Mucosa of descending colon (tissue), 3 donors: ENCODE results near the gene SMIM29. TPM values are rescaled to one million over a fixed set of nuclear protein-coding genes. Genes with fewer than 3 reads are reported as not detected.

Source experiments
- ATAC-seq: fragments of 200-7000 bp; cut with Tn5 transposase; one replicate; pipeline ENCODE4 v1.9.1; 2020; ENCODE audit warnings: mild to moderate bottlenecking, moderate library complexity
- DNase-seq, 3 donors: peaks; one replicate each; pipeline ENCODE4 v3.0.0-alpha.2; 2020
- H3K36me3 ChIP-seq: fragments of 200-600 bp; one replicate; pipeline ENCODE4 v1.8.0; 2021; ENCODE audit warnings: low read depth, mild to moderate bottlenecking
- H3K4me1 ChIP-seq: fragments of 200-600 bp; one replicate; pipeline ENCODE4 v1.8.0; 2021; ENCODE audit warnings: low read depth, mild to moderate bottlenecking
- H3K4me3 ChIP-seq: fragments of 200-600 bp; one replicate; pipeline ENCODE4 v1.8.0; 2021; ENCODE audit warnings: mild to moderate bottlenecking
- H3K9me3 ChIP-seq: fragments of 200-600 bp; one replicate; pipeline ENCODE4 v1.8.0; 2021; ENCODE audit warnings: mild to moderate bottlenecking
- intact Hi-C, 2 donors: fragments of 100-400 bp; cut with DNase I in 1 of 2; cut with micrococcal nuclease in 1 of 2; formaldehyde crosslinking; loops; one replicate each; pipeline versions ENCODE4 v1.11.0 to v1.11.1; 2022; cut with DNase I, micrococcal nuclease
- total RNA-seq, 3 donors: library from RNA; stranded (reverse); fragmentation: NEBNext Ultra II Directional in 2 of 3; extraction: Animal tissue kit (Norgen Biotek cat#: 25700) in 2 of 3; gene quantifications; one replicate each; pipeline versions ENCODE4 v1.2.1 to v1.2.4, GENCODE V29; 2021 to 2023
- TF ChIP-seq, protein P1 (sequence below): fragments of 200-600 bp; IDR thresholded peaks from one replicate; pipeline ENCODE4 v1.8.0; 2022; ENCODE audit warnings: antibody characterized with exemption, mild to moderate bottlenecking
- donor health status: DM: no; HTN: no; CAD: no; lungs with moderate emphysema.
- donor health status: DM: no; HTN: no; CAD: no.
- donor health status: DM: no; HTN: yes; CAD: no.

Gene SMIM29
- total RNA-seq, 3 donors from 2014 or later = 6.5 to 15.1 (median 11.2) TPM

DNA sequence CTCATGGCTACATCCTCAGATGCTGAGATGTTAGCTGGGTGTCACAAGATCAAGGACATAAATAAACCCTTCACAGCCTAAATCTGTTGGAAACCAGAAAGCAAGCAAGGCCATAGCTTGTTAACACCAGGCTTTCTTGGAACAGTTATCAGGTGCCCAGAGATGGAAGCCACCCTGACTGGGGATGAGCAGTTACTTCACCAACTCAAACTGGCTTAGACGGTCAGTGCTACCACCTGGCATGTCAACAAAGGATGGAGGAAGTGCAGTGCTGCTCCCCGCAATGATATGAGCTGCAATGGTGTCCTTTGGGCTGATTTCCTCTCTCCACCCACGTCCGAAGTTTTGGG is 28.9 kb upstream of the SMIM29 start:
- H3K4me1 ChIP-seq = no peaks in the 10 kb centered on the region
- no peaks in the 10 kb centered on the region for H3K36me3 ChIP-seq
- no peak for ATAC-seq
- DNase-seq = no peak
- TF ChIP-seq, protein P1, sequence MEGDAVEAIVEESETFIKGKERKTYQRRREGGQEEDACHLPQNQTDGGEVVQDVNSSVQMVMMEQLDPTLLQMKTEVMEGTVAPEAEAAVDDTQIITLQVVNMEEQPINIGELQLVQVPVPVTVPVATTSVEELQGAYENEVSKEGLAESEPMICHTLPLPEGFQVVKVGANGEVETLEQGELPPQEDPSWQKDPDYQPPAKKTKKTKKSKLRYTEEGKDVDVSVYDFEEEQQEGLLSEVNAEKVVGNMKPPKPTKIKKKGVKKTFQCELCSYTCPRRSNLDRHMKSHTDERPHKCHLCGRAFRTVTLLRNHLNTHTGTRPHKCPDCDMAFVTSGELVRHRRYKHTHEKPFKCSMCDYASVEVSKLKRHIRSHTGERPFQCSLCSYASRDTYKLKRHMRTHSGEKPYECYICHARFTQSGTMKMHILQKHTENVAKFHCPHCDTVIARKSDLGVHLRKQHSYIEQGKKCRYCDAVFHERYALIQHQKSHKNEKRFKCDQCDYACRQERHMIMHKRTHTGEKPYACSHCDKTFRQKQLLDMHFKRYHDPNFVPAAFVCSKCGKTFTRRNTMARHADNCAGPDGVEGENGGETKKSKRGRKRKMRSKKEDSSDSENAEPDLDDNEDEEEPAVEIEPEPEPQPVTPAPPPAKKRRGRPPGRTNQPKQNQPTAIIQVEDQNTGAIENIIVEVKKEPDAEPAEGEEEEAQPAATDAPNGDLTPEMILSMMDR = no peak
- no peaks in the 10 kb centered on the region for H3K9me3 ChIP-seq
- H3K4me3 ChIP-seq = no peak overlapping the region
- intact Hi-C loops = no loop called here

DNA sequence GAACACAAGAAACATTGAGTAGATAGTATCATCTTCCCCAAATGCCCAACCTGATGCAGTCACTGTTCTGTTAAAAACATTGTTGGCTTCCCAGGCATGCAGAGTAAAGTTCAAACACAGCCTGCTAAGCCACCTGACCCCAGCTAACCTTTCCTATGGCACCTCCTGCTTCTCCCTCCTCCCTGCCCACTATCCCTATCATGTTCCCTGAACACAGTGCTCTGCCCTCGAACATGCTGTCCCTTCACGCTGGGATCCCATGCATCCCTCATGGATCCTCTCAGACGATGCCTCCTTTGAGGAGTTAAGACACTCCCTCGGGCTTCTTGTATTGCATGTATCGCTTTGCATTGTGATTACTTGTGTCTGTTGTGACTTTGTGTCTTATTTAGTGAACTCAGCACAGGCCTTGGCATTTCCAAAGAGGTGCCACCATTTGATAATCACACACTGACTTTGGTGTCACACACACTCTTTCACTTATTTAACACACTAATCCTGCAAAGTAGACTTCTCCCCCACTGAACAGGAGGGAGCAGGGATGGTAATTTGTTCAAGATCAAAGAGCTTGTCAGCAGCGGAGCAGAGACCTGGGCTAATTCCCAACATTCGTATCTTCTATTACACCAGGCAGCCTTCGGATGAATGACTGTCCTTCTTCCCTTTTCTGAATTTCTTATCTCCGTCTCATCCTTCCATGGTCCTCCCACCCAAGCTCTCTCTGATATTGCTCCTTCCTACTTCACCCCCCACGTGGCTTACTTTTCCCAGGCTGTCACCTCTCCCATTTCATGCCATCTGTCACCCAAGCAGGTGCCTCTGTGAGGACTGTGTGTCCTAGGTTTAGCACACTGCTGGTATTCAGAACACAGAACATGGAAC is 28.3 kb upstream of the SMIM29 start:
- ATAC-seq (no peak), DNase-seq (no peak)
- Histone ChIP-seq H3K9me3 (no peaks in the 10 kb centered on the region), H3K36me3 (no peaks in the 10 kb centered on the region), H3K4me3 (no peak overlapping the region), H3K4me1 (no peaks in the 10 kb centered on the region)
- intact Hi-C loops = no loop called here
- TF ChIP-seq, protein P1 = no peak

DNA sequence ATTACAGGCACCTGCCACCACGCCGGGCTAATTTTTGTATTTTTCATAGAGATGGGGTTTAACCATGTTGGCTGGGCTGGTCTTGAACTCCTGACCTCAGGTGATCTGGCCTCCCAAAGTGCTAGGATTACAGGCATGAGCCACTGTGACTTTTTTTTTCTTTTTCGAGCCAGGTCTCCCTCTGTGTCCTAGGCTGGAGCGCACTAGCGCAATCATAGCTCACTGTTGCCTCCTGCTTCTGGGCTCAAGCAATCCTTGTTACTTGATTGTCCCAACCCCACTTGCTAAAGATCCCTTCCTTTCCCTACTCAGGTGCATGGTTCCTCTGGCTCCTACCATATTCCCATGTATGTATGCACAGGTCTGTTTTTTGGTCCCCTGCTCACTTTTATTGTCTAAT is 27.4 kb upstream of the SMIM29 start:
- intact Hi-C loops = no loop called here
- DNase-seq (no peak), ATAC-seq (no peak)
- Histone ChIP-seq H3K36me3 (no peaks in the 10 kb centered on the region), H3K4me3 (no peak overlapping the region), H3K9me3 (no peaks in the 10 kb centered on the region), H3K4me1 (no peaks in the 10 kb centered on the region)
- TF ChIP-seq, protein P1 = no peak

DNA sequence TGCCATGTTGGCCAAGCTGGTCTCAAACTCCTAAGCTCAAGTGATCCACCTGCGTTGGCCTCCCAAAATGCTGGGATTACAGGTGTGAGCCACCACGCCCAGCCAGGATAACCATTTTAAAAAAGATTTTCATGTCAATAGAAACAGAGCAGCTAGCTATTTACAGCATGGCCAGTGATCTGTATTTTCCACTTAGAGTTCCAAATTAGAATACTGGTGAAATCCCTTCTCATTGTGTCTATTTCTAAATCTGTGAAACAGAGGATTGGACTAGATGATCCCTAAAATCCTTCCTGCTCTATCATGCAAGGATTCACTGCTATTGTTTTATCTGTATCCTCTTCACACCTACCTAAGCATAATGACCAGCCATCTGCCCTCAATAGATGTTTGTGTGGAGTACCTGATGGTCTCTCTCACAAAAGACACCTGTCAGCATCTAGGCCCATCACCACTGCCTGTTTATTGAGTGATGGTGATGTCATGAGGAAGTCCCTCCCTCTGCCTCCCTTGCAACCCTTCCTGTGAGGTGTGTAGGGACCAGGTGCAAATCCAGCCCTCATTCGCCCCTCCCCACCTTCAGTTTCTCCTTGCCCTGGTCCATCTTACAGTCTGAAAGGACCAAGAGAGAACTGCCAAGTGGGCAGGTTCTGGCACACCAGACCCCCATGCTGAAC is 26.5 kb upstream of the SMIM29 start:
- intact Hi-C loops = no loop called here

DNA sequence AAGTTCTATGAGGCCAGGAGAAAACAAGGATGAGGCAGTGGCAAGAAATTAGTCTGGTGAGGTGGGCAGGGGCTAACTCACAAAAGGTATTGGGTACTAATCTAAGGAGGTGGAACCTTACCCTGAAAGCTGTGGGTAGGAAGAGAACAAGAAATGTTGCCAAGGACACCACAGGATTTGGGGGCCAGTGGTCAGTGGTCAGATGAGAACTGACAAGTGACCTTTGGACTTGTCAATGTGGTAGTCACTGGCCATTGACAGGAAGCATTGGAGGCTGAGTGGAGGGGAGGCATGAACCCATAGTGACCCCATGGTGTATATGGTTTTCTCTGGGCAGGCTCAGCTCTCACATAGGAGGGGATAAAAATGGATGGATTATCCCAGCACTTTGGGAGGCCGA is 25.3 kb upstream of the SMIM29 start:
- no peak overlapping the region for H3K4me3 ChIP-seq
- H3K36me3 ChIP-seq = no peaks in the 10 kb centered on the region
- no peaks in the 10 kb centered on the region for H3K9me3 ChIP-seq
- no peaks in the 10 kb centered on the region for H3K4me1 ChIP-seq
- TF ChIP-seq, protein P1 = no peak
- DNase-seq (no peak), ATAC-seq (no peak)
- intact Hi-C loops = no loop called here

More for the DNA sequence above, 26.5 kb upstream of the SMIM29 start:
- Histone ChIP-seq H3K36me3 (no peaks in the 10 kb centered on the region), H3K4me1 (no peaks in the 10 kb centered on the region), H3K9me3 (no peaks in the 10 kb centered on the region), H3K4me3 (no peak overlapping the region)
- ATAC-seq (no peak), DNase-seq (no peak)
- TF ChIP-seq, protein P1 = no peak
